T47D (cell line): ENCODE results near the gene DHRSX.

Experiments used
- DNase-seq, 2 experiments: peaks; one replicate each; pipeline versions ENCODE4 v3.0.0 to v3.0.0-alpha.2; 2011 to 2012; ENCODE audit warnings: low read depth in 1 of 2, low spot score in 1 of 2
- JUND ChIP-seq: IDR thresholded peaks from 2 replicates; pipeline ENCODE4 v1.6.1; 2012; ENCODE audit warnings: low read depth
- in situ Hi-C: cut with HindIII; loops from 2 replicates; pipeline ENCODE4 v1.10.0; 2016; ENCODE audit warnings: low sequenced_read_pairs, low pct_unique_long_range_greater_than_20kb

The DHRSX gene

GRCh38 chrX:2445662-2446623 lies 54.8 kb downstream of the DHRSX start:
- no peak for DNase-seq
- in situ Hi-C loops: no loop called here
- no peak for TF ChIP-seq JUND

DNA sequence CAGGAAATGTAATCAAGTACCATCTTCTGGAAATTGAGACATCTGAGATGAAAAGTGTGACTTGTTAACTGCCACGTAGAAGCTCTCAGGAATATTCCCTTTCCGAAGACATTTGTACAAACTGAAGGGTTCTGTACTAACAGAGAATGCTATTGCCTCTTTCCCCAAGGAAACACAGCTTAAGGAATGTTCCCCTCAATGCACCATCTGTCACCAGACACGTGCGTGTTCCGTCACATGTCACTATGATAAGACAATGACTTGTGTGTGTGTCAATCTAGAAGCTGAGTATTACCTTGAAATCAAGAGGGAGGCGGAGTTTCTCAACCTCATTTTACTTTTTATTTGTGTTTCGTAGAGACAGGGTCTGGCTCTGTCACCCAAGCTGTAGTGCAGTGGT lies 58.1 kb downstream of the DHRSX start:
- DNase-seq: no peak
- in situ Hi-C loops: no loop called here
- TF ChIP-seq JUND: no peak

- DNase-seq: no peak
- no peak for TF ChIP-seq JUND
- in situ Hi-C loops: no loop called here
These were observed 59.3 kb downstream of the DHRSX start for GRCh38 chrX:2441466-2441865.

- no peak for DNase-seq
- no peak for TF ChIP-seq JUND
- in situ Hi-C loops: no loop called here
These were observed 61.2 kb downstream of the DHRSX start for GRCh38 chrX:2439613-2440012.

- TF ChIP-seq JUND: no peak
- no peak for DNase-seq
- in situ Hi-C loops: no loop called here
These were observed 65.3 kb downstream of the DHRSX start for GRCh38 chrX:2435465-2435864.

GRCh38 chrX:2434270-2435163 lies 66.3 kb downstream of the DHRSX start:
- no peak for DNase-seq
- in situ Hi-C loops: no loop called here
- no peak for TF ChIP-seq JUND

DNA sequence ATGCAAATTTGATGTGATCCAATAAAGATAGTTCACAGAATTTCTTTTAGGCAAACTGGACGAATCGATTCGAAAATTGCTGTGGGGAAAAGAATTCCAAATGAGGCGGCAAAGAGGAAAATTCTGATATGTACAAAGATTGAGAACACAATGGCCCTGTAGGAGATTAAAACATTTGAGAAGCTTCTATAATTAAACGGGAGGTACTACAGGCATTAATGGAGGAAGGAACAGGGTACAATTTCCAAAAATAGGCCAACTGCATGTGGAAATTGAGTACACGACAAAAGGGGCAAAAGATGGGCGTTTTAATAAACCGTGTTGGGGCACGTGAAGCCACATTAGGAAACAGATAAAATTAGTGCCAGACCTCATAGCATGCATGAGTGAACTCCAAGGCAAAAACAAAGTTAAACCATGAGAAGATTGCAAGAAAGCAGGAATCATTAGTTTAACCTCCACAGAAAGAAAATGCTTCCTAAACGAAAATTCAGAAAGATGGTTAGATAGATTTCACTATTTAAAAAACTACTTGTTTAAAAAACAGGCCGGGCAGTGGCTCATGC lies 68.4 kb downstream of the DHRSX start:
- no peak for DNase-seq
- no peak for TF ChIP-seq JUND
- in situ Hi-C loops: no loop called here

DNA sequence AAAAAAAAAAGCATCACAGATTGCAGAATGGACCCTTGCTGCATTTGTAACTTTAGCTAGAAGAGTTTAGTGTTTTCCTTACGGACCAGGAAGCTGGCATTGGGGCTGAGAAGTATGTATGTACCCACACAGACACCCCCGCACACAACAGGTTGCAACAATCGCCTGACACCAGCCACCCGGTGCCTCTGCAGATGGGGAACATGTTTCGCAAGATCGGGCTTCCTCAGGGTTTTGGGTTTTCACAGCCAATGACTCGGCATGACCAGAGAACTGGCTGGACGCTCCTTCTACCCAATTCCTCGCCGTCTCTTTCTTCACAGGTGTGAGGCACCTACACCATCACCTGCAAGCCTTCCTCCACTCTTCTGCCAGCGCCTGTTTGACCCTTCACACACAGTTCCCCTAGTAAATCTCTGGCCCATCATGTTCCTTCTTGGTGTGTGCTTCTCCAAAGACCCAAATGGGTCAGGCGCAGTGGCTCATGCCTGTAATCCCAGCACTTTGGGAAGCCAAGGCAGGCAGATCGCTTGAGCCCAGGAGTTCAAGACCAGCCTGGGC lies 70.4 kb downstream of the DHRSX start:
- in situ Hi-C loops: no loop called here
- no peak for TF ChIP-seq JUND
- DNase-seq: no peak

DNA sequence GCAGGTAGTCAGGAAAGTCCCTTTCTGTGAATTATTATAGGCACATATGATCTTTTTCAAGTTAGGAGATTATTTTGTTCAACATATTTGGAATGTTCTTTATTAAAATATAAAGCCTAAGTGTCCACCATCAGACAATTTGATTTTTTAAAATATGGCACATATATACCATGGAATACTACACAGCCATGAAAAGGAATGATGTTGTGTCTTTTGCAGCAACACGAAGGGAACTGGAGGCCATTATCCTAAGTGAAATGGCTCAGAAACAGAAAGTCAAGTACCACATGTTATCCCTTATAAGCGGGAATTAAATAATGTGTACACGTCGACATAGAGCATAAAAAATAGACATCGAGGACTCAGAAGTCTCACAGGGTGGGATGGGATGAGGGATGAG lies 73.0 kb downstream of the DHRSX start:
- no peak for TF ChIP-seq JUND
- DNase-seq: no peak
- in situ Hi-C loops: no loop called here

DNA sequence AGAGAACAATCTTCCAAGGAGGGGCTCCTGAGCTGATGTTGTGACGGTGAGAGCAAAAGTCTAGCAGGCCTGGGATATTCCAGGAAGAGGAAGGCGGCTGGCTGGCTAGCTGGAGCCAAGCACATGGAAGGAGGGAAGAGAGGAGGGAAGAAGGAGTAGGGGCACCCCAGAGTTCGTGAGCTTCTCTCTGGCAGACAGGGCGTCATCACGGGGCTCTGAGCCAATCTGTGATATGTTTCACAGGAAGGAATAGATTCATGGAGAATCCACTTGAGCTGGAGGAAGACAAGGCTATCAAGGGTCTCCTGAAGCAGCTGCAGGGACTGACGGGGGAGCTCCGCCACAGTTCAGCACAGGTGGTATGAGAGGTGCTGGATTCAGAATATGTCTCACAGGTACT lies 73.6 kb downstream of the DHRSX start:
- in situ Hi-C loops: no loop called here
- no peak for DNase-seq
- no peak for TF ChIP-seq JUND

DNA sequence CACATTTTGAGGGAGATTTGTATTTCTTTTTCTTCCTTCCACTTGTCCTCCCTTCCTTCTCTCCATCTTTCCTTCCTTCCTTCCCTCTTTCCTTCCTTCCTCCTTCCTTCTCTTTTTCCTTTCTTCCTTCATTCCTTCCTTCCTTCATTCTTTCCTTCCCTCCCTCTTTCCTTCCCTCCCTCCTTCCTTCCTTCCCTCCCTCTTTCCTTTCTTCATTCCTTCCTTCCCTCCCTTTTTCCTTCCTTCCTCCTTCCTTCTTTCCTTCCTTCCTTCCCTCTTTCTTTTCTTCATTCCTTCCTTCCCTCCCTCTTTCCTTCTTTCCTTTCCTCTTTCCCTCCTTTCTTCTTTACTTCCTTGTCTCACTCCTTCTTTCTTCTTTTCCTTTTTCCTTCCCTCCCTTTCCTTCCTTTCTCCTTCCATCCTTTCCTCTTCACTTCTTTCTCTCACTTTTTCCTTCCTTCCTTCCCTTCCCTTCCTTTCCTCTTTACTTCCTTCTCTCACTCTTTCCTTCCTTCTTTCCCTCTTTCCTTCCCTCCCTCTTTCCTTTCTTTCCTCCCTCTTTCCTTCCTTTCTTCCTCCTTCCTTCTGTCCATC lies 74.4 kb downstream of the DHRSX start:
- TF ChIP-seq JUND: no peak
- DNase-seq: no peak
- in situ Hi-C loops: no loop called here
